ENCODE data around the gene DPM2. TPM values are rescaled to one million over a fixed set of nuclear protein-coding genes. Genes with fewer than 3 reads are reported as not detected.

The DPM2 gene
- total and polyA plus RNA-seq, 2 experiments from 2014 or later, result 36.6 to 92.4 TPM

GRCh38 chr9:127985011-127985410 is 47.4 kb upstream of the DPM2 start (continued):
- TF ChIP-seq REST (IDR thresholded peaks at IDR 0.05; ENCODE audit: unreplicated experiment) (no peak), EZH2phosphoT487 (IDR thresholded peaks at IDR 0.05; ENCODE audit: unreplicated experiment) (no peak), STAT1 (IDR thresholded peaks at IDR 0.05; ENCODE audit: unreplicated experiment) (no peak), ZNF462 (CRISPR knock-in tag; IDR thresholded peaks at IDR 0.05) (no peak), JUNB (IDR thresholded peaks at IDR 0.05; ENCODE audit: unreplicated experiment) (no peak)

GRCh38 chr9:127983847-127984289 is 46.2 kb upstream of the DPM2 start:
- Histone ChIP-seq H3K4me1 (ENCODE audit: insufficient read depth) (peaks cover 11% of the 10 kb centered on the region), H4K20me1 (replicated peaks; ENCODE audit: insufficient read depth) (peaks cover 4% of the 10 kb centered on the region; the same call in 1 of the 2 replicates), H3F3A (replicated peaks; ENCODE audit: low read depth) (peaks cover 17% of the 10 kb centered on the region), H3K9me2 (ENCODE audit: insufficient read depth) (no peaks in the 10 kb centered on the region), H3K27me3 (ENCODE audit: insufficient read depth) (no peaks in the 10 kb centered on the region), H3K79me2 (replicated peaks; ENCODE audit: insufficient read depth) (peaks cover 14% of the 10 kb centered on the region), H3K4me2 (no peak overlapping the region), H3K4me3 (no peak overlapping the region), H3K27ac (ENCODE audit: low read depth) (no peak overlapping the region), H3K36me3 (ENCODE audit: insufficient read depth) (no peaks in the 10 kb centered on the region), H2AFZ (no peak overlapping the region)
- H3K4me1 Mint-ChIP-seq, result peaks cover 34% of the 10 kb centered on the region
- DNase-seq (ENCODE audit: low spot score), result no peak
- no peak for ATAC-seq
- H3K36me3 Mint-ChIP-seq (ENCODE audit: low read depth), result peaks cover 3% of the 10 kb centered on the region; the same call in 1 of the 3 replicates
- peaks cover 12% of the 10 kb centered on the region for H3K27me3 Mint-ChIP-seq (ENCODE audit: insufficient read depth, low read depth, poor library complexity)
- 0 out of 2 replicates have a peak overlapping the region, but pooled peaks have one; percentile 56 for H3K27ac Mint-ChIP-seq
- no peaks in the 10 kb centered on the region for H3K9me3 Mint-ChIP-seq
- H3K4me3 Mint-ChIP-seq, result no peak overlapping the region
- TF ChIP-seq ZNF462 (CRISPR knock-in tag; IDR thresholded peaks at IDR 0.05) (no peak), JUNB (IDR thresholded peaks at IDR 0.05; ENCODE audit: unreplicated experiment) (no peak), ZNF331 (CRISPR knock-in tag; IDR thresholded peaks at IDR 0.05; ENCODE audit: low read depth) (no peak)
